Neutrophil (primary cell): ENCODE measurements around the gene JADE1.

Experiments
- H3K27ac ChIP-seq: fragments of 200-600 bp; sonication (generic); 2 replicates; pipeline ENCODE4 v1.5.1; 2016; ENCODE audit warnings: mild to moderate bottlenecking, moderate library complexity
- H3K27me3 ChIP-seq: fragments of 200-600 bp; sonication (generic); 2 replicates; pipeline ENCODE4 v1.6.0; 2016; ENCODE audit warnings: mild to moderate bottlenecking
- H3K36me3 ChIP-seq: fragments of 200-600 bp; sonication (generic); 2 replicates; pipeline ENCODE4 v1.5.1; 2017
- H3K4me1 ChIP-seq, 2 experiments: fragments of 200-600 bp in 1 of 2; sonication (generic) in 1 of 2; 1 replicate in 1 of 2; 2 replicates in 1 of 2; pipeline versions ENCODE4 v1.5.1 to v1.6.1; 2013 to 2016; ENCODE audit warnings: low read depth in 1 of 2, low read length in 1 of 2, mild to moderate bottlenecking in 1 of 2, moderate library complexity in 1 of 2; ENCODE audit not compliant: control insufficient read depth in 1 of 2, insufficient read depth in 1 of 2
- H3K4me3 ChIP-seq, 2 experiments: fragments of 200-600 bp in 1 of 2; sonication (generic) in 1 of 2; 1 replicate in 1 of 2; 2 replicates in 1 of 2; pipeline ENCODE4 v1.5.1; 2013 to 2016; ENCODE audit warnings: low read depth in 1 of 2, low read length in 1 of 2, mild to moderate bottlenecking in 1 of 2, moderate library complexity in 1 of 2
- H3K9me3 ChIP-seq: fragments of 200-600 bp; sonication (generic); 2 replicates; pipeline ENCODE4 v1.5.1; 2016
- TF ChIP-seq, protein P1 (sequence below): fragments of 200-600 bp; sonication (generic); IDR thresholded peaks from 2 replicates; pipeline ENCODE4 v1.5.1; 2016; ENCODE audit warnings: antibody characterized with exemption

The JADE1 gene

DNA sequence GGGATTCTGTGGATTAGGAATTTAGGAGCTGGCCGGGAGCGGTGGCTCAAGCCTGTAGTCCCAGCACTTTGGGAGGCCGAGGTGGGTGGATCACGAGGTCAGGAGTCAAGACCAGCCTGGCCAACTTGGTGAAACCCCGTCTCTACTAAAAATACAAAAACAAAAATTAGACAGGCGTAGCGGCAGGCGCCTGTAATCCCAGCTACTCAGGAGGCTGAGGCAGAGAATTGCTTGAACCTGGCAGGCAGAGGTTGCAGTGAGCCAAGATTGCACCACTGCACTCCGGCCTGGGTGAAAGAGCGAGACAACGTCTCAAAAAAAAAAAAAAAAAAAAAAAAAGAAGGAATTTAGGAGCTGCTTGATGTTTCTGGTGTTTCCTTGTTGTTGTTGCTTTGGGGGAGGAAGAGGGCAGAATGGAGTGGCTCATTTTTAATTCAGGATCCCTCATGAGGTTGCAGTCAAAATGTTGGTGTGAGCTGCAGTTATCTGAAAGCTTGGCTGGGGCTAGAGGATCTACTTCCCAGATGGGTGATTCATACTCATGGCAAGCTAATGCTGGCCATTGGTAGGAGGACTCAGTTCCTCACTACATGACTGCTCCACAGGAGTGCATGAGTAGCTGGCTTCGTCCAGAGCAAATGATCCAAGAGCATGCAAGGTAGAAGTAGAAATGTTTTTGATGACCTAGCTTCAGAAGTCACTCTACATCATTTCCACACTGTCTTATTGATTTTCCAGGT, 26.5 kb upstream of the JADE1 start:
- H3K27me3 ChIP-seq = no peaks in the 10 kb centered on the region
- H3K27ac ChIP-seq = no peak overlapping the region
- H3K4me1 ChIP-seq = no peaks in the 10 kb centered on the region
- H3K4me3 ChIP-seq = no peak overlapping the region
- H3K36me3 ChIP-seq = no peaks in the 10 kb centered on the region
- no peaks in the 10 kb centered on the region for H3K9me3 ChIP-seq
- TF ChIP-seq, protein P1, sequence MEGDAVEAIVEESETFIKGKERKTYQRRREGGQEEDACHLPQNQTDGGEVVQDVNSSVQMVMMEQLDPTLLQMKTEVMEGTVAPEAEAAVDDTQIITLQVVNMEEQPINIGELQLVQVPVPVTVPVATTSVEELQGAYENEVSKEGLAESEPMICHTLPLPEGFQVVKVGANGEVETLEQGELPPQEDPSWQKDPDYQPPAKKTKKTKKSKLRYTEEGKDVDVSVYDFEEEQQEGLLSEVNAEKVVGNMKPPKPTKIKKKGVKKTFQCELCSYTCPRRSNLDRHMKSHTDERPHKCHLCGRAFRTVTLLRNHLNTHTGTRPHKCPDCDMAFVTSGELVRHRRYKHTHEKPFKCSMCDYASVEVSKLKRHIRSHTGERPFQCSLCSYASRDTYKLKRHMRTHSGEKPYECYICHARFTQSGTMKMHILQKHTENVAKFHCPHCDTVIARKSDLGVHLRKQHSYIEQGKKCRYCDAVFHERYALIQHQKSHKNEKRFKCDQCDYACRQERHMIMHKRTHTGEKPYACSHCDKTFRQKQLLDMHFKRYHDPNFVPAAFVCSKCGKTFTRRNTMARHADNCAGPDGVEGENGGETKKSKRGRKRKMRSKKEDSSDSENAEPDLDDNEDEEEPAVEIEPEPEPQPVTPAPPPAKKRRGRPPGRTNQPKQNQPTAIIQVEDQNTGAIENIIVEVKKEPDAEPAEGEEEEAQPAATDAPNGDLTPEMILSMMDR = no peak

GRCh38 chr4:128787509-128788311, 21.8 kb upstream of the JADE1 start:
- Histone ChIP-seq H3K27ac (no peak overlapping the region), H3K4me3 (no peak overlapping the region), H3K27me3 (no peaks in the 10 kb centered on the region), H3K4me1 (no peaks in the 10 kb centered on the region), H3K36me3 (no peaks in the 10 kb centered on the region), H3K9me3 (no peaks in the 10 kb centered on the region)
- TF ChIP-seq, protein P1 = no peak

DNA sequence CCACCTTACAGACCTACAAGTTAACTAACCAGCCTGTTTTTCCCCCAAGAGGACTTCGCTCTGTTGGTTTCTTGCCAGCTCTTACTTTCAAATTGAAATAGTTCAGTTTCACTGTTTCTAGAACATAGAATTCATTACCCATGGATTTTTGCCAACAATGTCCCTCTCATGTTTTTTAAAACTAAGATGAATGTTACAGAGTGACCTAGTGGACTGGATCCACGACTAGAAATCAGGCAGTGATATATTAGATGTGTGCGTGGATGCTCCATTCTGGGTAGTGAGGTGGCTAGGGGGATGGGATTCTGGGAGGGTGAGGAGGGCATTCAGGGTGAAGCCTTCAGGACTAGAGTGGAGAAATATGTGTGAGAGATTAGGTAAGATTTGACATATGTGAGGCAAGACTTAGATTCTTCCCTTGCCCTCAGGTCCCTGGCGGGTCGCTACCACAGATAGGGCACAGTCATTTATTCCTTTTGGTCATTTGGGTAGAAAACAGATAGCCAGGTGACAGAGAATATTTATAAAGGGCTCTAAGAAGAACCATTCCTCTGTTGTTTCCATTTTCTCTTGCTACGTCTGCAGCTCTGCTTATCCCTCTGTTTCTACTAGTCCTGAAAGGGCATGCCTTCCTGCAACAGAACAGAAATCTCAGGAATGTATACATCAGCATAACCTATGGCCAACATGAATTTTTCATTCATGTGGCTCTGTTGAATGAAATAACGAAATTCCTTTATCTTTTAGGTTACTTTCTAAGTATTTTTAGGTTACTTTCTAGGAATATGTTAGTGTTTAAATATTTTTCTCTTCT, 15.4 kb upstream of the JADE1 start:
- Histone ChIP-seq H3K36me3 (no peaks in the 10 kb centered on the region), H3K4me1 (peaks cover 5 to 7% of the 10 kb centered on the region in 2 experiments), H3K4me3 (no peak overlapping the region), H3K27me3 (no peaks in the 10 kb centered on the region), H3K27ac (no peak overlapping the region), H3K9me3 (no peaks in the 10 kb centered on the region)
- TF ChIP-seq, protein P1 = no peak

- H3K27ac ChIP-seq = no peak overlapping the region
- H3K36me3 ChIP-seq = no peaks in the 10 kb centered on the region
- TF ChIP-seq, protein P1 = no peak
- no peaks in the 10 kb centered on the region for H3K27me3 ChIP-seq
- no peaks in the 10 kb centered on the region for H3K9me3 ChIP-seq
- H3K4me3 ChIP-seq = no peak overlapping the region
- peaks cover 5 to 7% of the 10 kb centered on the region in 2 experiments for H3K4me1 ChIP-seq
Measured at GRCh38 chr4:128796934-128797333, 12.6 kb upstream of the JADE1 start.

- H3K9me3 ChIP-seq = no peaks in the 10 kb centered on the region
- H3K27ac ChIP-seq = no peak overlapping the region
- no peak overlapping the region for H3K4me3 ChIP-seq
- TF ChIP-seq, protein P1 = no peak
- H3K27me3 ChIP-seq = no peaks in the 10 kb centered on the region
- no peaks in the 10 kb centered on the region for H3K36me3 ChIP-seq
- no peaks in the 10 kb centered on the region for H3K4me1 ChIP-seq
Measured at GRCh38 chr4:128800284-128800683, 9.2 kb upstream of the JADE1 start.
